GM12873 (cell line): ENCODE data around the gene PRR14.

Source experiments
- CTCF ChIP-seq: IDR thresholded peaks from 2 replicates; pipeline ENCODE4 v1.5.1; 2012; ENCODE audit warnings: low read depth, mild to moderate bottlenecking, moderate library complexity, low read length, control low read depth; ENCODE audit not compliant: insufficient read depth; ENCODE audit errors: missing control alignments

PRR14 gene

GRCh38 chr16:30650369-30651123, at the start of gene PRR14:
Gene PRR14 (plus strand): TSS chr16:30650960. CDS start chr16:30651646, 686 bp downstream.
- no peak for TF ChIP-seq CTCF

DNA sequence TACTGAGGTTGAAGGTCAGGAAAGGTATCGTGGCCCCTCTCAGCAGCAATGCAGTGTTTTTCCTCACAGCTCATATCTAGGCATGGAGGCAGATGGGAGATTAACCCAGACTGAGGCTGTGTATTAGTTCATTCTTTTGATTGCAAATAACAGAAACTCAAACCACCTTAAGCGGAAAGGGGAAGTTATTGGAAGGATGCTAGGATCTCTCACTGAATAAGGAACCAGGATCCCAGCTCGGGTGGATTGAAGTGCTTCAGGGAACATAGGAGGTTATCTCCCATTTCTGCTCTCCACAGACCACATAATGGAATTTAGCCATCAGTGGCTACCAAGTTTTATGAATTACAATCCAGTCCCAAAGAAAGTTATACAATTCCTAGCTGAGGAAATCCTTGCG, 48.8 kb upstream of the PRR14 start:
- TF ChIP-seq CTCF, result no peak

DNA sequence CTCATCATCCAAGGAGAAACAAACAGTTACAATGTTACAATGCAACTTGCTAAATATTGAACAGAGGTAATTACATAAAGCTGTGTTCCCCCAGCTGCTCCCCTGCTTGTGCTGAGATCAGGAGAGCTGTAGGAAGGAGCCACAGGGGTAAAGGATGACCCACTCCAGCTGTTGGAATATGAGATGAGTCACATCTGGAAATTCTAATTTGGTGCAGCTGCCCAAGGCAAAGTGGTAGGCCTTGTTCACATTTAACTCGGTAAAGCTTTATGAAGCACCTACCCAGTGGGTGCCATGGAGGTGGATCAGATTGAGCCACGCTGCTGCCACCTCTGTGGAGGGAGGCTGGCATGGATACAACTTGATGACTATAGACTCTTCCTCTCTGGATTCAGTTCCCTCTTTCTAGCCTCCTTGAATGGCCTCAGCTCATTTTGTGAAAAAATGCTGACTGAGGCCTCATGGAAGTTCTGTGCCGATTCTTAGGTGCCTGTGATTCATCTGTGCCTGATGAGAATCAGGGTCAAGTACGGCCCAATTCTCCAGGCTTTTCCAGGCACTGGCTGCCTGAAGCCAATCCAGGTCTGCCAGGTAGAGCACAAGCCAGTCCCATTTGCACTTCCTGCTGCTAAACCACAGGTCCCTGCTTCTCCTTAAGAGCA, 48.0 kb upstream of the PRR14 start:
- TF ChIP-seq CTCF, result no peak

DNA sequence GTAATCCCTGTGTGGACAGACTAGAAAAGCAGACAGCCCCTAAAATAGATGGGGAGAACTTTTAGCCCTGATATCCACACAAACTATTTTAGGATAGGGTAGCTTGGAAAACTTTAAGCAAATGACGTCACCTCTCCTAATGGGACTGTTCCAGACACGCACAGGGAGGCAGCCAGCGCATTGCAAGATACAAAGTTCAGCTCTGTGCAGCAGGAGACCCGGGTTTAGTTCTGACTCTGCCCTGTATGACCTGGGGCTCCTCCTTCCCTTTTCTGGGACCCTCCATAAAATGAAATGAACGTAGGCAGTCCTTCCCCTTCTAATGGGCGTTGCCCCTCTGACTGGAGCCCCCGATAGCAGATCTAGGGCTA, 46.8 kb upstream of the PRR14 start:
- TF ChIP-seq CTCF, result no peak

- TF ChIP-seq CTCF, result no peak
These were observed 46.3 kb upstream of the PRR14 start for GRCh38 chr16:30604316-30604947.

DNA sequence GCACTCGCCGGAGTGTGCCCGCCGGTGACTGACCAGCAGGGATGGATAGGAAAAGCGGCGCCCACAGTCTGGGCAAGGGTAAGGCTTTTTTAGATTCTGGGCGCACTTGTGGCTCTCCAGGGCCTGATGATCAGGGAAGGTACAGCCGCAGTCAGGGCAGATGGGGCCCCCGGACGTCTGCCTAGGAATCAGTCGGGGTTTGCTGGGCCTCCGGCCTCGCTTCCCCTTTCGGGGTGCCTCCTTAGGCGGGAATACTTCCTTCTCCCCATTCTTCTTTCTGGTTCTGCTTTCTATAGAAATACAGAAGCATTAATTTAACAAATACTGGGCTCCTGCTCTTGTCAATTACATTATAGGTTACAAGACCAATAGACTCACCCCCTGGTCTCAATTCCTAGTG, 45.6 kb upstream of the PRR14 start:
- no peak for TF ChIP-seq CTCF

GRCh38 chr16:30606004-30606403, 44.8 kb upstream of the PRR14 start:
- no peak for TF ChIP-seq CTCF
